G401 (cell line): ENCODE data around the gene SIX4. TPM values are rescaled to one million over a fixed set of nuclear protein-coding genes. Genes with fewer than 3 reads are reported as not detected.
"Not testable (repeated sequence)": the region's sequence is repeated elsewhere in the genome, so short reads cannot be mapped to it uniquely, and the experiment has no call there.

Experiments
- DNase-seq: peaks from one replicate; pipeline ENCODE4 v3.0.0-alpha.2; 2015; ENCODE audit warnings: low spot score
- in situ Hi-C: cut with HindIII; loops from 2 replicates; pipeline ENCODE4 v1.10.0; 2016; ENCODE audit warnings: low sequenced_read_pairs, mixed read lengths
- total RNA-seq: library from RNA; depleted of rRNA; stranded (reverse); fragments of >200 nt; shearing (Covaris generic); gene quantifications from 2 replicates; pipeline ENCODE4 v1.2.3, GENCODE V29; 2014; rRNA removed

Gene SIX4
- 20.5 and 22.1 TPM in 2 replicates for total RNA-seq

GRCh38 chr14:60723907-60724618, at the start of gene SIX4:
TSS of gene SIX4 (minus strand) at chr14:60724351. CDS start at chr14:60724074, 277 bp downstream.
- in situ Hi-C loops: no loop called here
- DNase-seq: peak; percentile 90

- in situ Hi-C loops: no loop called here
- DNase-seq: no peak
Measured at GRCh38 chr14:60773558-60773957, 49.4 kb upstream of the SIX4 start.

- no peak for DNase-seq
- in situ Hi-C loops: no loop called here
Measured at GRCh38 chr14:60771117-60771516, 47.0 kb upstream of the SIX4 start.

- in situ Hi-C loops: no loop called here
- no peak for DNase-seq
Measured at GRCh38 chr14:60768602-60769001, 44.5 kb upstream of the SIX4 start.

DNA sequence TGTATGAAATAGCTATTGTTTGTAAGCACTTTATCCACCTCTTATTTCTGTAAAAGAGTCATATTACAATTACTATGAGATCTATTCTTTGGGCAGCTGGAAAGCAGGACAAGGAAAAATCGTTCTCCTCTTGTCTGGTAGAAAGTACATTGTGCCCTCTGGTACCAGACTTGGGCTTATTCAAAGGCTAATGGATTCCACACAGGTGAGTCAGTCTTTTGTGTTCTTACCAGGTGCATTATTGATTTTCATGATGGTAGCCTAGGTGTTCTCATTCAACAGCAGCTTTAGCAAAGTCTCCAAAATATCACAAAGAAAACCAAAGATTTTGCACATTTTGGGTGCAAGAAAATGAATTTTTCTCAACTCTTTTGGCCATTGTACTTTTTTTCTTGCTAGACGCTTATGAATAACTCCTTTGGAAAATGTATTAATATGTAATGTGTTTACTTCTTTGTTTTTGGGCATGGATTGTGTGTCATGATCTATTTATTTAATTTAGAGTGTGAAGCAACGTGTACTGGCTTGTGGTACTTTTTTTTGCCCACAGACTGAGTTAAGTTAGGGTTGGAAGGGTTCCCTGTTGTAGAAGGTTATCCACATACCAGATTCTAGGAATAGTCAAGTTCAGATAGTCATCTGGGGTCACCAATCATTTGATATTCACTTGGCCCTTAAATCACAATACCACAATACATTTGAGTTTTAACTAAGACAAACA, 36.7 kb upstream of the SIX4 start:
- no peak for DNase-seq
- in situ Hi-C loops: no loop called here

DNA sequence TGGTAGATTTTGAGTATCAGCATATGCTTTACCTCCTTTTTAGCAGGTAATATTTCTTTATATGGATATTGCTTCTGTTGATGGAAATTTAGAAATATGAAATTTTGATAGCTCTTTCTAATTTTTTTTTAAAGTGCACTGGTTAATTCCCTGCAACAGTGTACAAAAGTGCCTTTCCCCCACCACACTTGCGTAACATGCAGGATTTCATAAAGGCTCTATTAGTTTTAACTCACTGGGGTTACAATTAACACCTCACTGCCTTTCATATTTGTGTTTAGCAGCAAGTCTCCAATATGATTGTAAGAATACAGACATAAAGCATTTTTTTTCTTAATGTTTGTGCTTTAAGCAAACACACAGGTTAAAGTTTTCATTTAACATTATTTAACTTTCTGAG, 36.1 kb upstream of the SIX4 start:
- no peak for DNase-seq

GRCh38 chr14:60758885-60759284, 34.7 kb upstream of the SIX4 start:
- DNase-seq: no peak
- in situ Hi-C loops: no loop called here

More for the DNA sequence above, 36.1 kb upstream of the SIX4 start:
- in situ Hi-C loops: no loop called here

DNA sequence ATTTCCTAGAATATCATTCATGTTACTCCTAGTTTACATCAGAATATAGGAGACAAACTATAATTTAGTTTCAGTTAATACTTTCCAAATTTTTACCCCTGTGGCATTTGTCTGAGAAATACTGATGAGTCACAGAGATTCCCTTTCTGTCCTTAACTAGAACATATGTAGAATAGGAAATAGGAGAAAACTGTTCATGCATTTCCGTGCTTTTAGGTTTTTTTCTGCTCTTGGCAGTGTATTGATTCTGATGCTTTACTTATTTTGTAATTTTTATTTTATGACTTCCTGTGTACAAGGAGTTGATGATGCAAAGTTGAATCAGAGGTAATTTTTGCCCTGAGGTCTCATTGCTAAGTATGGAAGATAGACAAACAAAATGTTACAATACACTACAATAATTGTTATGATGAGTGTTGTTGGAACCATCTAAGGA, 33.4 kb upstream of the SIX4 start:
- in situ Hi-C loops: no loop called here
- no peak for DNase-seq

DNA sequence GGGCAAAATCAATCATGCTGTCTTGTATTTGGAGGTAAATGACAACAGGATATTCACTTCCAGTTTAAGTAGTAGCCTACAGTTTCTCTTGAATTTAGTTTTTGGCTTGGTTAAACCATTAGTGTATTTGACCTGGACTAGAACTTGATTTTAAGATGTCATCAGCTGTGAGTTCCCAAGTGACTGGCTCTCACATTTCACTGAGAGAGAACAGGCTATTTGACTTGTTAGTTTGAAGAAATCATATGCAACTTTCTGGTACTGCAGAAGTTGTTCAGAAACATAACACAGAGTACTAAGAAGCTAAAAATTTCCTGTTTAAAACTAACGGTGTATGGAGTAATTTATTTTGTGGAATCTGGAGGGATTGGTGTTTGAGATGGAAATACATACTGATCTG, 32.7 kb upstream of the SIX4 start:
- no peak for DNase-seq
- in situ Hi-C loops: no loop called here

- in situ Hi-C loops: no loop called here
- DNase-seq: no peak
Measured at GRCh38 chr14:60753264-60754119, 29.3 kb upstream of the SIX4 start.

DNA sequence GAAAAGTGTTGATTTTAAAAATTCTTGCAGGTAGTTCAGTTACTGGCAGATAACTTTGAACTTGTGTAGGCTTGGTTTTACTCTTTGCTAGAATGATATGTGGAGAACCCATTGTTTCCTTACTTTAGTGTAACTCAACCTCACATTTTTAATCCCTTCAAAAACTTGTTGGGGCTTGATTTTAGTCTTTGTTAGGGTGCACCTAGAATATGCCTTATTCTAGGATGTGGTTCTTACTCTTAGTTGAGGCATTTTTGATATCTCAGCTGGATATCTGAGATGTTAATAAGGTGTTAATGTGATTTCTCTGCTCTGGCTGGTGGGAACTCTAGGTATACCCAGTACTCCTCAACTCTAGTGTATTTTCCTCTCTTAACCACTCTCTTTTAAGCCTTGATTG, 20.4 kb upstream of the SIX4 start:
- DNase-seq: no peak
- in situ Hi-C loops: no loop called here

DNA sequence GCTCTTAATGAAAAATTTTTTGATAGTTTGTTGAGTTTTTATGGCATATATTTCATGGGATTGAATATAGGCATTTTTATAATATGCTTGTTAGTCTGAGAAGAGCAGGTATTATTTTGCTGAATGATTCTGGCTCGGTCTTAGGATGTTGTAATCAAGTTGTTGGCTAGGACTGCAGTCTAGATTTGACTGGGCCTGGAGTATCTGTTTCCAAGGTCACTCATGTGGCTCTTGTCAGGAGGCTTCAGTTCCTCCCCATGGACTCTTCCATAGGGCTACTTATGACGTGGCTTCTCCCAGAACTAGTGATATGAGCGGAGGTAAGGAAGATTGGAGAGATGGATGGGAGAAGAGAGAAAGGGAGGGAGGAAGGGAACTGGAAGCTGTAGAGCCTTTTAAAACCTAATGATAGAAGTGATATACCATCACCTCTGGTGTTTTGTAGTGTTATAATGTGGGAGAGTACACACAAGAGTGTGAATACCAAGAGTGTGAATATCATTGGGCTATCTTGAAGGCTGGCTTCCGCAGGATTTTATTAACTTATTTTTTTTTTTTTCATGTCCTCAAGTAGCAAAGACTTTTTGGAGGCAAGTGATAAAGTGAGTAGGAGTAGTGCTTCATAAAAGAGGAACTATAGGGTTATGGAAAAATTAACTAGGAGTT, 14.8 kb upstream of the SIX4 start:
- in situ Hi-C loops: no loop called here
- DNase-seq: no peak

DNA sequence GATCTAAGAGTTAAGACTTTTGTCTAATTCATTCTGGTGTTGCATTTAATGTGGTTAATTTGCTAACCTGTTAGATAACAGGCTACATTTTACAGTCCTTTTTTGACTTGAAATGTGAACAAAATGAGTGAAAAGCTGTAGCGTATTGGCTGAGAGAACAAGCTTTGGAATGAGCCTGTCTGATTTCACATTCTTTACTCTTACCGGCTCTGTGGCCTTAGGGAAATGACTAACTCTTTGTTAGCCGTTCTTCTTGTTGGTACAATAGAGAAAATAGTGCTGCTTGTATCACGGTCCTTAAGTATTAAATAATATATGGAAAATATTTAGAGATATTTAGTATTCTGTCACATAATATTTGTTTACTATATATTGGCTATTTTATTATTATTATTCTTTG, 12.3 kb upstream of the SIX4 start:
- DNase-seq: no peak
- in situ Hi-C loops: no loop called here

GRCh38 chr14:60735416-60735815, 11.3 kb upstream of the SIX4 start:
- peak; percentile 12 for DNase-seq
- in situ Hi-C loops: no loop called here

GRCh38 chr14:60734465-60735242, 10.5 kb upstream of the SIX4 start, which contains the start of gene MNAT1:
TSS of gene MNAT1 (plus strand) at chr14:60734761. CDS start at chr14:60734863, 102 bp downstream.
- in situ Hi-C loops: no loop called here
- peak; percentile 91 for DNase-seq

- in situ Hi-C loops: no loop called here
- no peak for DNase-seq
Measured at GRCh38 chr14:60732840-60733483, 8.8 kb upstream of the SIX4 start.

GRCh38 chr14:60731291-60731690, 7.1 kb upstream of the SIX4 start:
- in situ Hi-C loops, DNase-seq: not testable (repeated sequence)
